ENCODE measurements around the gene CLTA. TPM values are rescaled to one million over a fixed set of nuclear protein-coding genes. Genes with fewer than 3 reads are reported as not detected.

CLTA gene
- total RNA-seq, 1 experiment from 2014 or later = 447 TPM

Other genes with a start within 250 kb of the CLTA start
- gene OR2S2, start 232.8 kb upstream of the CLTA start, total RNA-seq (2014; rRNA removed; shearing (Covaris generic); ENCODE audit: low replicate concordance) = not detected in 2 replicates
- gene RECK, start 154.0 kb upstream of the CLTA start, total RNA-seq (2014; rRNA removed; shearing (Covaris generic); ENCODE audit: low replicate concordance) = 5.4 and 7.8 TPM in 2 replicates
- gene GLIPR2, start 54.2 kb upstream of the CLTA start, total RNA-seq (2014; rRNA removed; shearing (Covaris generic); ENCODE audit: low replicate concordance) = 19.1 and 25.7 TPM in 2 replicates
- gene CCIN, start 21.5 kb upstream of the CLTA start, total RNA-seq (2014; rRNA removed; shearing (Covaris generic); ENCODE audit: low replicate concordance) = not detected in 2 replicates
- 24.7 and 27.9 TPM in 2 replicates for gene GNE, start 67.5 kb downstream of the CLTA start, total RNA-seq (2014; rRNA removed; shearing (Covaris generic); ENCODE audit: low replicate concordance)
- gene RNF38, start 209.3 kb downstream of the CLTA start, total RNA-seq (2014; rRNA removed; shearing (Covaris generic); ENCODE audit: low replicate concordance) = 3.2 and 6.9 TPM in 2 replicates

Measured in Caki2 (cell line).